Transverse colon (tissue), 4 donors: ENCODE data around the gene RAI2. TPM values are rescaled to one million over a fixed set of nuclear protein-coding genes. Genes with fewer than 3 reads are reported as not detected.

ENCODE experiments used
- DNase-seq: peaks from one replicate; pipeline ENCODE4 v3.0.0-alpha.2; 2019
- H3K27ac ChIP-seq, 4 donors: fragments of 200-600 bp; sonication (generic); 2 replicates each; pipeline ENCODE4 v1.5.1; 2016 to 2018; ENCODE audit warnings: inconsistent platforms in 4 of 4
- H3K27me3 ChIP-seq: fragments of 200-600 bp; sonication (generic); 2 replicates; pipeline ENCODE4 v1.5.1; 2017; ENCODE audit warnings: inconsistent platforms
- H3K36me3 ChIP-seq, 4 donors: fragments of 200-600 bp; sonication (generic); 2 replicates each; pipeline ENCODE4 v1.5.1; 2017 to 2019; ENCODE audit warnings: inconsistent platforms in 4 of 4
- H3K4me1 ChIP-seq, 4 donors: fragments of 200-600 bp; sonication (generic); 2 replicates each; pipeline ENCODE4 v1.5.1; 2017 to 2020; ENCODE audit warnings: inconsistent platforms in 4 of 4
- H3K4me3 ChIP-seq, 4 donors: fragments of 200-600 bp; sonication (generic); 1 replicate in 1 of 4; 2 replicates in 3 of 4; pipeline versions ENCODE4 v1.5.1 to v1.6.1; 2017 to 2019; ENCODE audit warnings: inconsistent platforms in 4 of 4
- H3K9me3 ChIP-seq, 2 donors: fragments of 200-600 bp; sonication (generic); 2 replicates each; pipeline ENCODE4 v1.5.1; 2017 to 2019; ENCODE audit warnings: inconsistent platforms in 2 of 2
- CTCF ChIP-seq, 5 experiments: fragments of 200-600 bp in 3 of 5; fragments of 450-650 bp in 2 of 5; sonication (generic) in 3 of 5; IDR thresholded peaks; 1 replicate in 2 of 5; 2 replicates in 3 of 5; pipeline ENCODE4 v1.5.1; 2016 to 2017; ENCODE audit warnings: antibody characterized with exemption in 5 of 5, inconsistent platforms in 3 of 5, mild to moderate bottlenecking in 2 of 5, moderate library complexity in 1 of 5
- EP300 ChIP-seq: sonication (generic); formaldehyde crosslinking; IDR thresholded peaks from one replicate; pipeline ENCODE4 v1.6.1; 2017; ENCODE audit warnings: antibody characterized with exemption, low read depth
- POLR2A ChIP-seq: fragments of 450-650 bp; IDR thresholded peaks from one replicate; pipeline ENCODE4 v1.6.1; 2016; ENCODE audit warnings: antibody characterized with exemption, mild to moderate bottlenecking, moderate library complexity
- POLR2AphosphoS5 ChIP-seq, 3 donors: sonication (generic); formaldehyde crosslinking; IDR thresholded peaks; one replicate each; pipeline ENCODE4 v1.6.1; 2016; ENCODE audit warnings: antibody characterized with exemption in 3 of 3
- WGBS, 2 donors: methylation state at CpG; one replicate each; pipeline ENCODE4 v1.1.5; 2018; ENCODE audit warnings: low coverage in 1 of 2; 5-methylcytosine and 5-hydroxymethylcytosine counted together
- in situ Hi-C, 4 donors: fragments of 200-750 bp; cut with MboI; loops; one replicate each; pipeline versions ENCODE4 v1.15.0 to v1.15.1; 2017; ENCODE audit warnings: low sequenced_read_pairs in 3 of 4, low pct_ligation_motif_present in 1 of 4, low pct_unique_long_range_greater_than_20kb in 1 of 4
- intact Hi-C: fragments of 100-400 bp; cut with DNase I; formaldehyde crosslinking; loops from one replicate; pipeline ENCODE4 v1.15.1; 2023; ENCODE audit warnings: low total_unique reads
- total RNA-seq, 4 donors: library from RNA; depleted of rRNA; stranded (reverse); fragments of >200 nt; gene quantifications; one replicate each; pipeline ENCODE4 v1.1.0, GENCODE V29; 2016

RAI2 gene
- total RNA-seq, 4 donors from 2014 or later: 4.0 to 16.5 (median 11.0) TPM

GRCh38 chrX:17876135-17876534, 15.0 kb upstream of the RAI2 start:
- Histone ChIP-seq H3K36me3 (no peaks in the 10 kb centered on the region), H3K4me3 (no peak overlapping the region), H3K27me3 (no peaks in the 10 kb centered on the region), H3K27ac (no peak overlapping the region), H3K4me1 (no peaks in the 10 kb centered on the region), H3K9me3 (no peaks in the 10 kb centered on the region)
- DNase-seq: no peak
- intact Hi-C loops (no loop called here), in situ Hi-C loops (no loop called here)
- TF ChIP-seq CTCF (IDR thresholded peaks at IDR 0.05) (peak in 1 of 5 experiments; percentile 8), EP300 (no peak), POLR2AphosphoS5 (IDR thresholded peaks at IDR 0.05) (no peak), POLR2A (no peak)

GRCh38 chrX:17869580-17869979, 8.5 kb upstream of the RAI2 start:
- H3K4me1 ChIP-seq: no peaks in the 10 kb centered on the region
- H3K27ac ChIP-seq: no peak overlapping the region
- 73 to 84% methylated on average over 2 of the region's 2 CpGs for WGBS, 2 donors
- TF ChIP-seq POLR2A: no peak
- TF ChIP-seq EP300: no peak
- no peaks in the 10 kb centered on the region for H3K36me3 ChIP-seq
- H3K27me3 ChIP-seq: no peaks in the 10 kb centered on the region
- no peak for DNase-seq
- H3K4me3 ChIP-seq: no peak overlapping the region
- no peaks in the 10 kb centered on the region for H3K9me3 ChIP-seq
- in situ Hi-C loops: no loop called here
- intact Hi-C loops: no loop called here

GRCh38 chrX:17861489-17862011, 452 bp upstream of the RAI2 start:
- TF ChIP-seq CTCF (IDR thresholded peaks at IDR 0.05) (no peak), POLR2AphosphoS5 (IDR thresholded peaks at IDR 0.05) (no peak), POLR2A (no peak), EP300 (no peak)
- H3K27ac ChIP-seq: peak overlapping the region in 2 of 4 donors; percentile 59 to 62
- no peak for DNase-seq
- no peaks in the 10 kb centered on the region for H3K9me3 ChIP-seq
- H3K36me3 ChIP-seq: no peaks in the 10 kb centered on the region
- peaks cover 20% of the 10 kb centered on the region for H3K27me3 ChIP-seq
- peaks cover 0 to 3% (median 0%) of the 10 kb centered on the region in 4 donors for H3K4me1 ChIP-seq
- intact Hi-C loops (no loop called here), in situ Hi-C loops (no loop called here)
- WGBS, 2 donors: 35% methylated on average over 15 of the region's 15 CpGs; no CpG with 5 or more reads in 1 of the 2 donors
- peak overlapping the region in 3 of 4 donors; percentile 29 to 56 (median 41) for H3K4me3 ChIP-seq

- TF ChIP-seq CTCF (IDR thresholded peaks at IDR 0.05): no peak
- DNase-seq: no peak
- intact Hi-C loops: no loop called here
- Histone ChIP-seq H3K27ac (peak overlapping the region; percentile 34 to 70 (median 65)), H3K36me3 (no peaks in the 10 kb centered on the region), H3K4me1 (peaks cover 0 to 3% (median 0%) of the 10 kb centered on the region in 4 donors), H3K27me3 (peaks cover 20% of the 10 kb centered on the region), H3K9me3 (no peaks in the 10 kb centered on the region), H3K4me3 (peak overlapping the region; percentile 4 to 65 (median 41))
- in situ Hi-C loops: no loop called here
- WGBS, 2 donors: 0 to 66% methylated on average over 1 to 42 of the region's 53 CpGs
Measured at GRCh38 chrX:17860179-17860780, 818 bp downstream of the RAI2 start.
